A549 (cell line): ENCODE measurements around the gene IVD. TPM values are rescaled to one million over a fixed set of nuclear protein-coding genes. Genes with fewer than 3 reads are reported as not detected.

ENCODE experiments used
- ATAC-seq, 2 experiments: fragments of 200-7000 bp in 1 of 2; fragments of >200 bp in 1 of 2; cut with Nextera tagmentation in 1 of 2; cut with Tn5 transposase in 1 of 2; 3 replicates each; pipeline versions ENCODE4 v1.8.0 to v1.9.1; 2018 to 2020; ENCODE audit warnings: mild to moderate bottlenecking in 1 of 2, moderate library complexity in 1 of 2
- CTCF ChIA-PET: fragments of 300-600 bp; sonication (Branson Sonifier 250); formaldehyde crosslinking; extraction: SDS; loops from one replicate; lab custom pipeline; 2021; ENCODE audit warnings: antibody characterized with exemption, inconsistent platforms; lab: Yijun Ruan, JAX
- POLR2A ChIA-PET: fragments of 350-600 bp; formaldehyde crosslinking; extraction: SDS; loops from one replicate; lab custom pipeline; 2021; ENCODE audit warnings: antibody characterized with exemption, inconsistent platforms; lab: Yijun Ruan, JAX
- DNase-seq, 2 experiments: peaks; one replicate each; pipeline versions ENCODE4 v3.0.0 to v3.0.0-alpha.2; 2011 to 2016; ENCODE audit warnings: low read depth in 1 of 2, low spot score in 1 of 2
- FAIRE-seq: peaks from 2 replicates; lab custom pipeline; 2011; peaks lifted over from hg19 to GRCh38; lab: Jason Lieb, UNC
- H3K27ac ChIP-seq, 2 experiments: fragments of >200 bp; sonication (Bioruptor Twin); formaldehyde crosslinking; 3 replicates each; pipeline ENCODE4 v1.5.1; 2016 to 2017
- H3K4me1 ChIP-seq: fragments of >200 bp; sonication (Bioruptor Twin); formaldehyde crosslinking; 3 replicates; pipeline ENCODE4 v1.6.1; 2016
- H3K4me2 ChIP-seq: fragments of >200 bp; sonication (Bioruptor Twin); formaldehyde crosslinking; 3 replicates; pipeline ENCODE4 v1.6.1; 2016
- H3K4me3 ChIP-seq: fragments of >200 bp; sonication (Bioruptor Twin); formaldehyde crosslinking; 3 replicates; pipeline ENCODE4 v1.5.1; 2016
- H3K9me3 ChIP-seq: fragments of >200 bp; sonication (Bioruptor Twin); formaldehyde crosslinking; 3 replicates; pipeline ENCODE4 v1.6.1; 2016
- ATOH8 ChIP-seq: fragments of 250-450 bp; sonication (Bioruptor Pico); IDR thresholded peaks from 2 replicates; pipeline ENCODE4 v1.5.0; 2020; ENCODE audit warnings: low read depth, mild to moderate bottlenecking, moderate library complexity
- BCL3 ChIP-seq: fragments of >200 bp; sonication (Bioruptor Twin); formaldehyde crosslinking; IDR thresholded peaks from 3 replicates; pipeline ENCODE4 v1.6.1; 2016
- BHLHE40 ChIP-seq: IDR thresholded peaks from 2 replicates; pipeline ENCODE4 v1.6.1; 2012; ENCODE audit warnings: low read depth, low read length, inconsistent platforms
- CEBPB ChIP-seq, 2 experiments: fragments of >200 bp in 1 of 2; sonication (Bioruptor Twin) in 1 of 2; formaldehyde crosslinking in 1 of 2; IDR thresholded peaks; 2 replicates each; pipeline ENCODE4 v1.6.1; 2012 to 2016
- EHF ChIP-seq: fragments of 250-450 bp; sonication (Bioruptor Pico); IDR thresholded peaks from 2 replicates; pipeline ENCODE4 v1.5.0; 2020; ENCODE audit warnings: mild to moderate bottlenecking
- ELK1 ChIP-seq: fragments of 150-350 bp; IDR thresholded peaks from 2 replicates; pipeline ENCODE4 v1.6.1; 2014; ENCODE audit warnings: low read depth, mild to moderate bottlenecking, low read length
- FOSB ChIP-seq: fragments of 250-450 bp; sonication (Bioruptor Pico); IDR thresholded peaks from 2 replicates; pipeline ENCODE4 v1.5.0; 2020; ENCODE audit warnings: mild to moderate bottlenecking, moderate library complexity
- HEYL ChIP-seq: fragments of 250-450 bp; sonication (Bioruptor Pico); IDR thresholded peaks from 2 replicates; pipeline ENCODE4 v1.8.0; 2021; ENCODE audit warnings: mild to moderate bottlenecking, moderate library complexity
- HMGXB4 ChIP-seq: fragments of 250-450 bp; sonication (Bioruptor Pico); IDR thresholded peaks from 2 replicates; pipeline ENCODE4 v1.5.0; 2021; ENCODE audit warnings: mild to moderate bottlenecking, moderate library complexity, borderline replicate concordance
- HOXB5 ChIP-seq: fragments of 250-450 bp; sonication (Bioruptor Pico); IDR thresholded peaks from 2 replicates; pipeline ENCODE4 v1.5.0; 2020; ENCODE audit warnings: mild to moderate bottlenecking, moderate library complexity
- KDM5A ChIP-seq: fragments of 200-600 bp; sonication (generic); IDR thresholded peaks from 2 replicates; pipeline ENCODE4 v1.6.1; 2016; ENCODE audit warnings: antibody characterized with exemption, mild to moderate bottlenecking
- PBX3 ChIP-seq: IDR thresholded peaks from 2 replicates; pipeline ENCODE4 v1.6.1; 2012
- POLR2A ChIP-seq: IDR thresholded peaks from 2 replicates; pipeline ENCODE4 v1.6.1; 2012; ENCODE audit warnings: mild to moderate bottlenecking, low read length
- RAD21 ChIP-seq, 2 experiments: fragments of >200 bp in 1 of 2; sonication (Bioruptor Twin) in 1 of 2; formaldehyde crosslinking in 1 of 2; IDR thresholded peaks in 1 of 2; conservative IDR thresholded peaks in 1 of 2; 2 replicates in 1 of 2; 3 replicates in 1 of 2; pipeline ENCODE4 v1.6.1; 2012 to 2018; ENCODE audit warnings: inconsistent platforms in 1 of 2
- RCOR1 ChIP-seq: fragments of 150-350 bp; IDR thresholded peaks from 2 replicates; pipeline ENCODE4 v1.6.1; 2014; ENCODE audit warnings: antibody characterized with exemption, low read length, low read depth
- USF2 ChIP-seq: fragments of 450-650 bp; IDR thresholded peaks from 2 replicates; pipeline ENCODE4 v1.6.1; 2014; ENCODE audit warnings: antibody characterized with exemption
- ZC3H11A ChIP-seq: fragments of 450-650 bp; IDR thresholded peaks from 2 replicates; pipeline ENCODE4 v1.6.1; 2014; ENCODE audit warnings: antibody characterized with exemption, mild to moderate bottlenecking
- ZNF302 ChIP-seq: fragments of 250-450 bp; sonication (Bioruptor Pico); IDR thresholded peaks from 2 replicates; pipeline ENCODE4 v1.9.0; 2021; ENCODE audit warnings: inconsistent platforms, mild to moderate bottlenecking, moderate library complexity
- WGBS: methylation state at CpG from one replicate; pipeline ENCODE4 v1.1.6; 2017; ENCODE audit errors: missing lambda C conversion rate; 5-methylcytosine and 5-hydroxymethylcytosine counted together
- polyA plus RNA-seq, 4 experiments: library from polyadenylated mRNA; depleted of rRNA in 3 of 4; stranded (reverse); fragments of >200 nt; fragmentation: RNase III in 1 of 4; extraction: RNeasy Plus Mini Kit Qiagen cat#74134 plus additional on column Dnase treatment in 1 of 4; gene quantifications; 2 replicates in 3 of 4; 3 replicates in 1 of 4; pipeline ENCODE4 v1.2.3, GENCODE V29; 2011 to 2017

IVD gene
- polyA plus RNA-seq, 2 of the 4 experiments (the other 2 are of a cell fraction), result 10.2 to 12.4 TPM

GRCh38 chr15:40463886-40464545, 58.4 kb downstream of the IVD start (continued):
- no peak for TF ChIP-seq HMGXB4 (CRISPR knock-in tag)
- TF ChIP-seq, all 56 proteins: peak for 0

GRCh38 chr15:40464595-40465185, 59.1 kb downstream of the IVD start:
- ATAC-seq, result no peak
- H3K4me1 ChIP-seq, result no peaks in the 10 kb centered on the region
- no peak for FAIRE-seq
- no peak overlapping the region for H3K4me2 ChIP-seq
- ChIA-PET POLR2A (no interaction called here), CTCF (interaction anchor here (1.8 to 2.4 kb wide), 2 partner anchors 12 to 186 kb away, joined by 4 to 11 read pairs; no protein-coding TSS in a partner anchor)
- no peak overlapping the region for H3K27ac ChIP-seq
- no peak overlapping the region for H3K4me3 ChIP-seq
- WGBS, result 96% methylated on average over 3 of the region's 3 CpGs
- TF ChIP-seq FOSB (CRISPR knock-in tag) (no peak), ZNF302 (CRISPR knock-in tag) (no peak), CEBPB (IDR thresholded peaks at IDR 0.05) (no peak), ZC3H11A (no peak), HEYL (CRISPR knock-in tag) (no peak), POLR2A (no peak), HOXB5 (CRISPR knock-in tag) (no peak), ATOH8 (no peak), PBX3 (no peak), RAD21 (conservative IDR thresholded peaks at IDR 0.05 in 1 of 2, IDR thresholded peaks at IDR 0.05 in 1 of 2) (no peak), BHLHE40 (no peak), EHF (CRISPR knock-in tag) (no peak), KDM5A (no peak), ELK1 (no peak), RCOR1 (no peak), USF2 (no peak), BCL3 (no peak)
- no peaks in the 10 kb centered on the region for H3K9me3 ChIP-seq
- DNase-seq, result no peak
